Measurements from ENCODE around the gene MAPKAP1. TPM values are rescaled to one million over a fixed set of nuclear protein-coding genes. Genes with fewer than 3 reads are reported as not detected.
"Not testable (repeated sequence)": the region's sequence is repeated elsewhere in the genome, so short reads cannot be mapped to it uniquely, and the experiment has no call there.

MAPKAP1 gene
- total RNA-seq, 4 donors from 2014 or later = 59.0 to 98.2 (median 70.9) TPM

- no peak overlapping the region for H3K27ac ChIP-seq
- peaks cover 0 to 7% (median 0%) of the 10 kb centered on the region in 4 donors for H3K9me3 ChIP-seq
- DNase-seq = no peak
- no peaks in the 10 kb centered on the region for H3K4me1 ChIP-seq
- no peaks in the 10 kb centered on the region for H3K27me3 ChIP-seq
- TF ChIP-seq, protein P1, sequence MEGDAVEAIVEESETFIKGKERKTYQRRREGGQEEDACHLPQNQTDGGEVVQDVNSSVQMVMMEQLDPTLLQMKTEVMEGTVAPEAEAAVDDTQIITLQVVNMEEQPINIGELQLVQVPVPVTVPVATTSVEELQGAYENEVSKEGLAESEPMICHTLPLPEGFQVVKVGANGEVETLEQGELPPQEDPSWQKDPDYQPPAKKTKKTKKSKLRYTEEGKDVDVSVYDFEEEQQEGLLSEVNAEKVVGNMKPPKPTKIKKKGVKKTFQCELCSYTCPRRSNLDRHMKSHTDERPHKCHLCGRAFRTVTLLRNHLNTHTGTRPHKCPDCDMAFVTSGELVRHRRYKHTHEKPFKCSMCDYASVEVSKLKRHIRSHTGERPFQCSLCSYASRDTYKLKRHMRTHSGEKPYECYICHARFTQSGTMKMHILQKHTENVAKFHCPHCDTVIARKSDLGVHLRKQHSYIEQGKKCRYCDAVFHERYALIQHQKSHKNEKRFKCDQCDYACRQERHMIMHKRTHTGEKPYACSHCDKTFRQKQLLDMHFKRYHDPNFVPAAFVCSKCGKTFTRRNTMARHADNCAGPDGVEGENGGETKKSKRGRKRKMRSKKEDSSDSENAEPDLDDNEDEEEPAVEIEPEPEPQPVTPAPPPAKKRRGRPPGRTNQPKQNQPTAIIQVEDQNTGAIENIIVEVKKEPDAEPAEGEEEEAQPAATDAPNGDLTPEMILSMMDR (IDR thresholded peaks at IDR 0.05) = no peak
- no peak for TF ChIP-seq POLR2A (IDR thresholded peaks at IDR 0.05)
- H3K36me3 ChIP-seq = no peaks in the 10 kb centered on the region
- H3K4me3 ChIP-seq = no peak overlapping the region
These were observed 136.8 kb downstream of the MAPKAP1 start for GRCh38 chr9:125570246-125570645.

DNA sequence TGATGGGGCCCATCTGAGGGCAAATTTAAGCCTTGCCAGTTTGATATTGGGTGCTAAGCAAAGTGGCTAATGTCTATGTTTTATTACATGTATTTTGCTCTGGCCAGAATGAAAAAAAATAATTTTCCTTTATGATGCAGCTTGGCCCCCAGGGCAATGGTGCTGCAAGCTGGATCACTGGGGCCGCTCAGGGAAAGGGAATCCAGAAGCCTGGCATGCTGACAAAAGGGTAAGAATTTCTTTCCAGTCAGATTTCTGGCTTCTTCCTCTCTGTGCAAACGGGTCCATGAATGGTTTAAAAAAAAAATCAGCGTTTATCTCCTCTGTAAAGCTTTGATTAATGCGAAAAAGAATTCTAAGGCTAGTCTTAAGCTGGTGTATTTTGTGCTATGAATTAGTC is 138.4 kb downstream of the MAPKAP1 start:
- peaks cover 0 to 7% (median 0%) of the 10 kb centered on the region in 4 donors for H3K9me3 ChIP-seq
- H3K27me3 ChIP-seq = no peaks in the 10 kb centered on the region
- no peaks in the 10 kb centered on the region for H3K36me3 ChIP-seq
- H3K4me3 ChIP-seq = no peak overlapping the region
- no peak for DNase-seq
- TF ChIP-seq, protein P1 (IDR thresholded peaks at IDR 0.05) = no peak
- TF ChIP-seq POLR2A (IDR thresholded peaks at IDR 0.05) = no peak
- H3K27ac ChIP-seq = no peak overlapping the region
- no peaks in the 10 kb centered on the region for H3K4me1 ChIP-seq

DNA sequence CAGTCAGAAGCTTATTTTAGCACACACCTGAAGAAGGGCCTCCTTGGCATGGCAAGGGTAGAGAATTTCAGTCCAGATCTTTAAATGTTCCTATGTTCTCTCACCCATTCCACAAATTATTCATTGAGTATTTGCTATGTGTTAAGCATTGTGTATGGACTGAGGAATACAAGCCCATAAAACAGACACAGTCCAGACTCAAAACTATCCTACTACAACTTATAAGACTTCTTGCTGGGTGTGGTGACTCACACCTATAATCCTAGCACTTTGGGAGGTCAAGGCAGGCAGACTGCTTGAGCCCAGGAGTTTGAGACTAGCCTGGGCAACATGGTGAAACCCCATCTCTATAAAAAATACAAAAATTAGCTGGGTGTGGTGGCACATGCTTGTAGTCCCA is 141.0 kb downstream of the MAPKAP1 start:
- DNase-seq, H3K27me3 ChIP-seq, H3K9me3 ChIP-seq, H3K36me3 ChIP-seq, H3K4me3 ChIP-seq, H3K4me1 ChIP-seq, H3K27ac ChIP-seq: not testable (repeated sequence)

GRCh38 chr9:125565126-125565525 is 141.9 kb downstream of the MAPKAP1 start:
- Histone ChIP-seq H3K9me3 (no peaks in the 10 kb centered on the region), H3K4me1 (peaks cover 0 to 6% (median 2%) of the 10 kb centered on the region in 4 donors), H3K27ac (no peak overlapping the region), H3K27me3 (no peaks in the 10 kb centered on the region), H3K36me3 (no peaks in the 10 kb centered on the region), H3K4me3 (no peak overlapping the region)
- no peak for TF ChIP-seq POLR2A (IDR thresholded peaks at IDR 0.05)
- TF ChIP-seq, protein P1 (IDR thresholded peaks at IDR 0.05) = no peak
- DNase-seq = no peak

- no peaks in the 10 kb centered on the region for H3K9me3 ChIP-seq
- no peak for TF ChIP-seq POLR2A (IDR thresholded peaks at IDR 0.05)
- TF ChIP-seq, protein P1 (IDR thresholded peaks at IDR 0.05) = no peak
- peaks cover 0 to 6% (median 2%) of the 10 kb centered on the region in 4 donors for H3K4me1 ChIP-seq
- no peak overlapping the region for H3K27ac ChIP-seq
- no peak overlapping the region for H3K4me3 ChIP-seq
- H3K36me3 ChIP-seq = no peaks in the 10 kb centered on the region
- no peak for DNase-seq
- H3K27me3 ChIP-seq = no peaks in the 10 kb centered on the region
These were observed 142.4 kb downstream of the MAPKAP1 start for GRCh38 chr9:125564631-125565030.

GRCh38 chr9:125561509-125562148 is 145.4 kb downstream of the MAPKAP1 start:
- Histone ChIP-seq H3K27ac (no peak overlapping the region), H3K4me1 (peaks cover 0 to 6% (median 2%) of the 10 kb centered on the region in 4 donors), H3K4me3 (no peak overlapping the region), H3K27me3 (no peaks in the 10 kb centered on the region), H3K9me3 (no peaks in the 10 kb centered on the region), H3K36me3 (no peaks in the 10 kb centered on the region)
- TF ChIP-seq, protein P1 (IDR thresholded peaks at IDR 0.05) = no peak
- TF ChIP-seq POLR2A (IDR thresholded peaks at IDR 0.05) = no peak
- no peak for DNase-seq

Data from Peyer's patch (tissue), 4 donors.